ENCODE data around the gene CCDC9. TPM values are rescaled to one million over a fixed set of nuclear protein-coding genes. Genes with fewer than 3 reads are reported as not detected.
"Not testable (repeated sequence)": the region's sequence is repeated elsewhere in the genome, so short reads cannot be mapped to it uniquely, and the experiment has no call there.

The CCDC9 gene
- total and polyA plus RNA-seq, 4 donors = 17.5 to 44.5 (median 34.5) TPM

GRCh38 chr19:47274891-47275761 is 18.8 kb downstream of the CCDC9 start:
- no peaks in the 10 kb centered on the region for H3K9me3 ChIP-seq (ENCODE audit: control insufficient read depth in 4 of 4, insufficient read depth in 3 of 4, low read length in 3 of 4)
- TF ChIP-seq, protein P1, sequence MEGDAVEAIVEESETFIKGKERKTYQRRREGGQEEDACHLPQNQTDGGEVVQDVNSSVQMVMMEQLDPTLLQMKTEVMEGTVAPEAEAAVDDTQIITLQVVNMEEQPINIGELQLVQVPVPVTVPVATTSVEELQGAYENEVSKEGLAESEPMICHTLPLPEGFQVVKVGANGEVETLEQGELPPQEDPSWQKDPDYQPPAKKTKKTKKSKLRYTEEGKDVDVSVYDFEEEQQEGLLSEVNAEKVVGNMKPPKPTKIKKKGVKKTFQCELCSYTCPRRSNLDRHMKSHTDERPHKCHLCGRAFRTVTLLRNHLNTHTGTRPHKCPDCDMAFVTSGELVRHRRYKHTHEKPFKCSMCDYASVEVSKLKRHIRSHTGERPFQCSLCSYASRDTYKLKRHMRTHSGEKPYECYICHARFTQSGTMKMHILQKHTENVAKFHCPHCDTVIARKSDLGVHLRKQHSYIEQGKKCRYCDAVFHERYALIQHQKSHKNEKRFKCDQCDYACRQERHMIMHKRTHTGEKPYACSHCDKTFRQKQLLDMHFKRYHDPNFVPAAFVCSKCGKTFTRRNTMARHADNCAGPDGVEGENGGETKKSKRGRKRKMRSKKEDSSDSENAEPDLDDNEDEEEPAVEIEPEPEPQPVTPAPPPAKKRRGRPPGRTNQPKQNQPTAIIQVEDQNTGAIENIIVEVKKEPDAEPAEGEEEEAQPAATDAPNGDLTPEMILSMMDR (IDR thresholded peaks at IDR 0.05; ENCODE audit: control extremely low read depth, extremely low read depth) = no peak
- H3K9ac ChIP-seq (ENCODE audit: insufficient read depth in 1 of 2, low read length in 2 of 2) = peak overlapping the region in 1 of 2 donors; percentile 7
- H3K4me3 ChIP-seq = peak overlapping the region; percentile 29
- 8 to 11% methylated on average over 54 to 82 of the region's 82 CpGs for WGBS, 2 donors
- DNase-seq (peak; percentile 26 to 46 (median 34)), ATAC-seq (ENCODE audit: insufficient read depth, low FRiP score) (no peak)
- H3K36me3 ChIP-seq (ENCODE audit: control insufficient read depth in 4 of 4, insufficient read depth in 4 of 4, low read length in 4 of 4) = peaks cover 0 to 16% (median 6%) of the 10 kb centered on the region in 4 donors
- no peaks in the 10 kb centered on the region for H3K27me3 ChIP-seq (ENCODE audit: control insufficient read depth in 3 of 3, insufficient read depth in 3 of 3, low read length in 2 of 3)
- peaks cover 3 to 21% (median 15%) of the 10 kb centered on the region in 5 donors for H3K4me1 ChIP-seq (ENCODE audit: control insufficient read depth in 5 of 5, insufficient read depth in 5 of 5, low read length in 5 of 5)
- H3K27ac ChIP-seq (ENCODE audit: low read depth in 1 of 2, low read length in 1 of 2) = peak overlapping the region; percentile 58 to 78

- H3K9ac ChIP-seq (ENCODE audit: insufficient read depth in 1 of 2, low read length in 2 of 2) = peak overlapping the region in 1 of 2 donors; percentile 7
- H3K4me3 ChIP-seq = no peak overlapping the region
- peaks cover 3 to 21% (median 15%) of the 10 kb centered on the region in 5 donors for H3K4me1 ChIP-seq (ENCODE audit: control insufficient read depth in 5 of 5, insufficient read depth in 5 of 5, low read length in 5 of 5)
- H3K9me3 ChIP-seq (ENCODE audit: control insufficient read depth in 4 of 4, insufficient read depth in 3 of 4, low read length in 3 of 4) = no peaks in the 10 kb centered on the region
- H3K36me3 ChIP-seq (ENCODE audit: control insufficient read depth in 4 of 4, insufficient read depth in 4 of 4, low read length in 4 of 4) = peaks cover 0 to 8% (median 2%) of the 10 kb centered on the region in 4 donors
- no peaks in the 10 kb centered on the region for H3K27me3 ChIP-seq (ENCODE audit: control insufficient read depth in 3 of 3, insufficient read depth in 3 of 3, low read length in 2 of 3)
- no peak for ATAC-seq (ENCODE audit: insufficient read depth, low FRiP score)
- H3K27ac ChIP-seq (ENCODE audit: low read depth in 1 of 2, low read length in 1 of 2) = peak overlapping the region in 1 of 2 donors; percentile 78
- DNase-seq = peak in 1 of 3 donors; percentile 33
- TF ChIP-seq, protein P1 (IDR thresholded peaks at IDR 0.05; ENCODE audit: control extremely low read depth, extremely low read depth) = no peak
- WGBS, 2 donors = 69 to 85% methylated on average over 13 of the region's 13 CpGs
Observed at GRCh38 chr19:47275791-47276461, 19.6 kb downstream of the CCDC9 start.

- peak overlapping the region in 1 of 2 donors; percentile 78 for H3K27ac ChIP-seq (ENCODE audit: low read depth in 1 of 2, low read length in 1 of 2)
- H3K4me3 ChIP-seq; DNase-seq; H3K9ac ChIP-seq (ENCODE audit: insufficient read depth in 1 of 2, low read length in 2 of 2); H3K9me3 ChIP-seq (ENCODE audit: control insufficient read depth in 4 of 4, insufficient read depth in 3 of 4, low read length in 3 of 4); ATAC-seq (ENCODE audit: insufficient read depth, low FRiP score); H3K27me3 ChIP-seq (ENCODE audit: control insufficient read depth in 3 of 3, insufficient read depth in 3 of 3, low read length in 2 of 3); H3K36me3 ChIP-seq (ENCODE audit: control insufficient read depth in 4 of 4, insufficient read depth in 4 of 4, low read length in 4 of 4): not testable (repeated sequence)
- H3K4me1 ChIP-seq (ENCODE audit: control insufficient read depth in 5 of 5, insufficient read depth in 5 of 5, low read length in 5 of 5) = peaks cover 3 to 21% (median 15%) of the 10 kb centered on the region in 5 donors
- 92 to 98% methylated on average over 3 of the region's 3 CpGs for WGBS, 2 donors
Observed at GRCh38 chr19:47276513-47276912, 20.2 kb downstream of the CCDC9 start.

Measured in lung (tissue), 12 donors.